ENCODE measurements around the gene ANKRD66. TPM values are rescaled to one million over a fixed set of nuclear protein-coding genes. Genes with fewer than 3 reads are reported as not detected.

ANKRD66 gene
- not detected for total RNA-seq
- not detected for polyA plus RNA-seq

DNA sequence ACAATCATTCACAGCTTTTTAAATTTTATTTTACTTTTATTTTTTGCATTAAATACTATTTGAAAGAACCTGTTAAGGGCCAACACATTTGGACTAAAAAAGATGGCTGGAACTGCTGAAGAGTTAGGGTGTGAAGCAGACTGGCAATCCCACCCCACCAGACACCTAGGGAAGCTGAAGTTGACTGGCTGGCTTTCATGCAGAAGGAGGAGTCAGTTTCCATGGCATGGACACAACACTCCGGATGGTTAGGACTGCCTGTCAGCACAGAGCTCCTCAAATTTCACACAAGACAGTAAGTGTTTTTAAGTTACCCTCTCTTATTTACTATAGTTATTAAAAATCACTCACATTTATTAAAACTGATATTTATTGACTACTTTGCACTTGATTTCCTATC lies at the start of gene ANKRD66:
Gene ANKRD66 (plus strand): TSS at position 238 of the 400 bp plus-strand sequence. CDS start 5,016 bp downstream, outside the sequence.
- Histone ChIP-seq H3K4me3 (ENCODE audit: low read length in 2 of 2) (no peak within 1 kb of the TSS), H3K9me3 (ENCODE audit: control insufficient read depth in 1 of 2, low read length in 2 of 2) (no peaks in the 10 kb centered on the region), H3K4me1 (ENCODE audit: insufficient read depth, low read length) (no peaks in the 10 kb centered on the region), H3K27me3 (ENCODE audit: insufficient read depth, low read length) (no peaks in the 10 kb centered on the region), H3K27ac (ENCODE audit: low read depth, low read length) (no peak within 1 kb of the TSS), H3K36me3 (ENCODE audit: insufficient read depth, low read length) (no peaks in the 10 kb centered on the region)
- H3K36me3 Mint-ChIP-seq: no peaks in the 10 kb centered on the region
- ChIA-PET POLR2A (ENCODE audit: partially characterized antibody) (no interaction called here), CTCF (ENCODE audit: partially characterized antibody) (no interaction called here)
- H3K4me1 Mint-ChIP-seq: no peaks in the 10 kb centered on the region
- peaks cover 0 to 3% (median 0%) of the 10 kb centered on the region in 8 donors for H3K9me3 Mint-ChIP-seq
- intact Hi-C loops (cut with micrococcal nuclease): no loop called here
- H3K4me3 Mint-ChIP-seq: no peak within 1 kb of the TSS
- peaks cover 5 to 12% of the 10 kb centered on the region in 2 donors for H3K27me3 Mint-ChIP-seq
- no peak for DNase-seq
- H3K27ac Mint-ChIP-seq: no peak within 1 kb of the TSS

GRCh38 chr6:46699970-46700369 lies 46.8 kb upstream of the ANKRD66 start:
- Histone ChIP-seq H3K4me1 (ENCODE audit: insufficient read depth, low read length) (no peaks in the 10 kb centered on the region), H3K27me3 (ENCODE audit: insufficient read depth, low read length) (peaks cover 4% of the 10 kb centered on the region), H3K9me3 (ENCODE audit: control insufficient read depth in 1 of 2, low read length in 2 of 2) (no peaks in the 10 kb centered on the region), H3K4me3 (ENCODE audit: low read length in 2 of 2) (no peak overlapping the region), H3K36me3 (ENCODE audit: insufficient read depth, low read length) (no peaks in the 10 kb centered on the region), H3K27ac (ENCODE audit: low read depth, low read length) (no peak overlapping the region)
- H3K4me1 Mint-ChIP-seq: no peaks in the 10 kb centered on the region
- intact Hi-C loops (cut with micrococcal nuclease): no loop called here
- CTCF ChIA-PET (ENCODE audit: partially characterized antibody): no interaction called here
- H3K27ac Mint-ChIP-seq: no peak overlapping the region
- no peak overlapping the region for H3K4me3 Mint-ChIP-seq
- peaks cover 5 to 7% of the 10 kb centered on the region in 2 donors for H3K27me3 Mint-ChIP-seq
- H3K9me3 Mint-ChIP-seq: peaks cover 0 to 3% (median 0%) of the 10 kb centered on the region in 8 donors
- H3K36me3 Mint-ChIP-seq: no peaks in the 10 kb centered on the region
- POLR2A ChIA-PET (ENCODE audit: partially characterized antibody): no interaction called here
- no peak for DNase-seq

GRCh38 chr6:46704562-46704961 lies 42.2 kb upstream of the ANKRD66 start:
- H3K27ac Mint-ChIP-seq: no peak overlapping the region
- no peaks in the 10 kb centered on the region for H3K4me1 Mint-ChIP-seq
- Histone ChIP-seq H3K27ac (ENCODE audit: low read depth, low read length) (no peak overlapping the region), H3K36me3 (ENCODE audit: insufficient read depth, low read length) (no peaks in the 10 kb centered on the region), H3K9me3 (ENCODE audit: control insufficient read depth in 1 of 2, low read length in 2 of 2) (no peaks in the 10 kb centered on the region), H3K4me1 (ENCODE audit: insufficient read depth, low read length) (no peaks in the 10 kb centered on the region), H3K27me3 (ENCODE audit: insufficient read depth, low read length) (peaks cover 4% of the 10 kb centered on the region), H3K4me3 (ENCODE audit: low read length in 2 of 2) (no peak overlapping the region)
- intact Hi-C loops (cut with micrococcal nuclease): no loop called here
- DNase-seq: no peak
- H3K4me3 Mint-ChIP-seq: no peak overlapping the region
- peaks cover 0 to 2% (median 0%) of the 10 kb centered on the region in 8 donors for H3K9me3 Mint-ChIP-seq
- H3K27me3 Mint-ChIP-seq: peaks cover 3 to 9% of the 10 kb centered on the region in 2 donors
- ChIA-PET CTCF (ENCODE audit: partially characterized antibody) (no interaction called here), POLR2A (ENCODE audit: partially characterized antibody) (no interaction called here)
- no peaks in the 10 kb centered on the region for H3K36me3 Mint-ChIP-seq

GRCh38 chr6:46706464-46706863 lies 40.3 kb upstream of the ANKRD66 start:
- POLR2A ChIA-PET (ENCODE audit: partially characterized antibody): no interaction called here
- no peak overlapping the region for H3K27ac Mint-ChIP-seq
- no peak for DNase-seq
- H3K36me3 Mint-ChIP-seq: no peaks in the 10 kb centered on the region
- H3K4me3 Mint-ChIP-seq: no peak overlapping the region
- CTCF ChIA-PET (ENCODE audit: partially characterized antibody): no interaction called here
- H3K27me3 Mint-ChIP-seq: peaks cover 5 to 11% of the 10 kb centered on the region in 2 donors
- H3K9me3 Mint-ChIP-seq: peaks cover 0 to 2% (median 0%) of the 10 kb centered on the region in 8 donors
- Histone ChIP-seq H3K4me3 (ENCODE audit: low read length in 2 of 2) (no peak overlapping the region), H3K27ac (ENCODE audit: low read depth, low read length) (no peak overlapping the region), H3K9me3 (ENCODE audit: control insufficient read depth in 1 of 2, low read length in 2 of 2) (no peaks in the 10 kb centered on the region), H3K27me3 (ENCODE audit: insufficient read depth, low read length) (peaks cover 4% of the 10 kb centered on the region), H3K36me3 (ENCODE audit: insufficient read depth, low read length) (no peaks in the 10 kb centered on the region), H3K4me1 (ENCODE audit: insufficient read depth, low read length) (no peaks in the 10 kb centered on the region)
- H3K4me1 Mint-ChIP-seq: no peaks in the 10 kb centered on the region
- intact Hi-C loops (cut with micrococcal nuclease): no loop called here

- Histone ChIP-seq H3K27me3 (ENCODE audit: insufficient read depth, low read length) (no peaks in the 10 kb centered on the region), H3K9me3 (ENCODE audit: control insufficient read depth in 1 of 2, low read length in 2 of 2) (no peaks in the 10 kb centered on the region), H3K4me1 (ENCODE audit: insufficient read depth, low read length) (no peaks in the 10 kb centered on the region), H3K27ac (ENCODE audit: low read depth, low read length) (no peak overlapping the region), H3K36me3 (ENCODE audit: insufficient read depth, low read length) (no peaks in the 10 kb centered on the region), H3K4me3 (ENCODE audit: low read length in 2 of 2) (no peak overlapping the region)
- ChIA-PET CTCF (ENCODE audit: partially characterized antibody) (no interaction called here), POLR2A (ENCODE audit: partially characterized antibody) (no interaction called here)
- Mint-ChIP-seq H3K4me1 (no peaks in the 10 kb centered on the region), H3K27ac (no peak overlapping the region), H3K36me3 (no peaks in the 10 kb centered on the region), H3K4me3 (no peak overlapping the region), H3K9me3 (no peaks in the 10 kb centered on the region), H3K27me3 (peaks cover 4 to 5% of the 10 kb centered on the region in 2 donors)
- no peak for DNase-seq
- intact Hi-C loops (cut with micrococcal nuclease): no loop called here
Observed at GRCh38 chr6:46711491-46711890, 35.2 kb upstream of the ANKRD66 start.

- CTCF ChIA-PET (ENCODE audit: partially characterized antibody): no interaction called here
- peaks cover 5 to 8% of the 10 kb centered on the region in 2 donors for H3K27me3 Mint-ChIP-seq
Observed at GRCh38 chr6:46715141-46715540, 31.6 kb upstream of the ANKRD66 start.

GRCh38 chr6:46719099-46719498 lies 27.6 kb upstream of the ANKRD66 start:
- CTCF ChIA-PET (ENCODE audit: partially characterized antibody): no interaction called here
- POLR2A ChIA-PET (ENCODE audit: partially characterized antibody): no interaction called here
- Mint-ChIP-seq H3K4me3 (no peak overlapping the region), H3K4me1 (peaks cover 0 to 7% (median 3%) of the 10 kb centered on the region in 4 donors), H3K27me3 (peaks cover 5 to 14% of the 10 kb centered on the region in 2 donors), H3K9me3 (peaks cover 0 to 2% (median 0%) of the 10 kb centered on the region in 8 donors), H3K36me3 (no peaks in the 10 kb centered on the region), H3K27ac (no peak overlapping the region)
- no peaks in the 10 kb centered on the region for H3K4me1 ChIP-seq (ENCODE audit: insufficient read depth, low read length)
- H3K9me3 ChIP-seq (ENCODE audit: control insufficient read depth in 1 of 2, low read length in 2 of 2): no peaks in the 10 kb centered on the region
- DNase-seq: no peak
- H3K27me3 ChIP-seq (ENCODE audit: insufficient read depth, low read length): peaks cover 5% of the 10 kb centered on the region
- H3K4me3 ChIP-seq (ENCODE audit: low read length in 2 of 2): no peak overlapping the region
- H3K27ac ChIP-seq (ENCODE audit: low read depth, low read length): no peak overlapping the region
- intact Hi-C loops (cut with micrococcal nuclease): no loop called here
- H3K36me3 ChIP-seq (ENCODE audit: insufficient read depth, low read length): no peaks in the 10 kb centered on the region

More at GRCh38 chr6:46715141-46715540, 31.6 kb upstream of the ANKRD66 start:
- H3K27ac Mint-ChIP-seq: no peak overlapping the region
- Histone ChIP-seq H3K9me3 (ENCODE audit: control insufficient read depth in 1 of 2, low read length in 2 of 2) (no peaks in the 10 kb centered on the region), H3K4me1 (ENCODE audit: insufficient read depth, low read length) (no peaks in the 10 kb centered on the region), H3K27me3 (ENCODE audit: insufficient read depth, low read length) (peaks cover 3% of the 10 kb centered on the region), H3K36me3 (ENCODE audit: insufficient read depth, low read length) (no peaks in the 10 kb centered on the region), H3K27ac (ENCODE audit: low read depth, low read length) (no peak overlapping the region), H3K4me3 (ENCODE audit: low read length in 2 of 2) (no peak overlapping the region)
- DNase-seq: no peak
- H3K4me1 Mint-ChIP-seq: peaks cover 0 to 7% (median 3%) of the 10 kb centered on the region in 4 donors
- no peaks in the 10 kb centered on the region for H3K9me3 Mint-ChIP-seq
- no peaks in the 10 kb centered on the region for H3K36me3 Mint-ChIP-seq
- intact Hi-C loops (cut with micrococcal nuclease): no loop called here
- POLR2A ChIA-PET (ENCODE audit: partially characterized antibody): no interaction called here
- H3K4me3 Mint-ChIP-seq: no peak overlapping the region

DNA sequence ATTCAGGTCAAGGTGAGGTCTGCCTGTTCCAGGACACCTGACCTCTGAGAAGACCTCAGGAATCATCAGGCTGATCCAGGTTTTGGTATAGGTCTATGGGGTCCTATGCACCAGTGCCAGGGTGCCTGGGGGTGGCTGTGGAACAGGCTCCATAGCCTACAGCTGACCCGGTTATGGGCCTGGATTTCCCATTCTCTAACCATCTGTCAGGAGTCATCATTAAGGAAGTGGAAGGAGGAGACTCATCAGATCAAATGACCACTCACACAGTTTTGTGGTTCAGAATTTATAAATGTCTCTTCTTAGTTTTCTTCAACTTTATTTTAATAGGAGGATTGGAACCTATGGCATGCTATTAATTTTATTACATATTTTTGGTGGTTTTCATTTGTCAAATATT lies 26.3 kb upstream of the ANKRD66 start:
- Histone ChIP-seq H3K27ac (ENCODE audit: low read depth, low read length) (no peak overlapping the region), H3K4me3 (ENCODE audit: low read length in 2 of 2) (no peak overlapping the region), H3K9me3 (ENCODE audit: control insufficient read depth in 1 of 2, low read length in 2 of 2) (no peaks in the 10 kb centered on the region), H3K4me1 (ENCODE audit: insufficient read depth, low read length) (no peaks in the 10 kb centered on the region), H3K36me3 (ENCODE audit: insufficient read depth, low read length) (no peaks in the 10 kb centered on the region), H3K27me3 (ENCODE audit: insufficient read depth, low read length) (peaks cover 5% of the 10 kb centered on the region)
- ChIA-PET POLR2A (ENCODE audit: partially characterized antibody) (no interaction called here), CTCF (ENCODE audit: partially characterized antibody) (no interaction called here)
- Mint-ChIP-seq H3K4me3 (no peak overlapping the region), H3K27me3 (peaks cover 5 to 18% of the 10 kb centered on the region in 2 donors), H3K9me3 (peaks cover 0 to 2% (median 0%) of the 10 kb centered on the region in 8 donors), H3K27ac (no peak overlapping the region), H3K4me1 (peaks cover 0 to 7% (median 3%) of the 10 kb centered on the region in 4 donors), H3K36me3 (no peaks in the 10 kb centered on the region)
- DNase-seq: no peak
- intact Hi-C loops (cut with micrococcal nuclease): no loop called here
